ENCODE measurements around the gene SYNDIG1L.

Gene SYNDIG1L

GRCh38 chr14:74407021-74407800, 18.8 kb downstream of the SYNDIG1L start:
- Histone ChIP-seq H3F3A (ENCODE audit: insufficient read depth, low read length) (no peaks in the 10 kb centered on the region), H3K4me1 (ENCODE audit: low read length) (no peaks in the 10 kb centered on the region), H3K36me3 (replicated peaks; ENCODE audit: insufficient read depth, low read length) (no peaks in the 10 kb centered on the region), H3K79me2 (ENCODE audit: low read length) (no peaks in the 10 kb centered on the region), H3K4me3 (ENCODE audit: low read length) (no peak overlapping the region), H3K4me2 (ENCODE audit: low read depth, low read length) (no peak overlapping the region), H3K9me3 (replicated peaks; ENCODE audit: insufficient read depth, low read length) (no peaks in the 10 kb centered on the region), H4K20me1 (ENCODE audit: insufficient read depth, low read length) (no peaks in the 10 kb centered on the region), H3K27ac (ENCODE audit: low read length) (no peak overlapping the region), H3K9ac (ENCODE audit: low read length) (no peak overlapping the region), H2AFZ (ENCODE audit: low read length) (no peak overlapping the region), H3K9me2 (replicated peaks; ENCODE audit: insufficient read depth, low read length) (no peaks in the 10 kb centered on the region), H3K27me3 (replicated peaks; ENCODE audit: insufficient read depth, low read length) (no peaks in the 10 kb centered on the region)
- TF ChIP-seq EZH2 (optimal IDR thresholded peaks at IDR 0.05; ENCODE audit: low read depth, low read length) (no peak), EZH2phosphoT487 (IDR thresholded peaks at IDR 0.05; ENCODE audit: low read length) (no peak), CTCF (IDR thresholded peaks at IDR 0.05; ENCODE audit: low read length) (no peak)
- no peak for DNase-seq

- H3K4me3 ChIP-seq (ENCODE audit: low read length): no peak overlapping the region
- H3K27me3 ChIP-seq (replicated peaks; ENCODE audit: insufficient read depth, low read length): no peaks in the 10 kb centered on the region
- TF ChIP-seq EZH2phosphoT487 (IDR thresholded peaks at IDR 0.05; ENCODE audit: low read length) (no peak), CTCF (IDR thresholded peaks at IDR 0.05; ENCODE audit: low read length) (no peak), EZH2 (optimal IDR thresholded peaks at IDR 0.05; ENCODE audit: low read depth, low read length) (no peak)
- H3K79me2 ChIP-seq (ENCODE audit: low read length): no peaks in the 10 kb centered on the region
- H3K36me3 ChIP-seq (replicated peaks; ENCODE audit: insufficient read depth, low read length): no peaks in the 10 kb centered on the region
- H3F3A ChIP-seq (ENCODE audit: insufficient read depth, low read length): peaks cover 7% of the 10 kb centered on the region
- no peaks in the 10 kb centered on the region for H3K9me2 ChIP-seq (replicated peaks; ENCODE audit: insufficient read depth, low read length)
- DNase-seq: no peak
- H3K9me3 ChIP-seq (replicated peaks; ENCODE audit: insufficient read depth, low read length): no peaks in the 10 kb centered on the region
- H3K27ac ChIP-seq (ENCODE audit: low read length): no peak overlapping the region
- peaks cover 5% of the 10 kb centered on the region for H3K4me1 ChIP-seq (ENCODE audit: low read length)
- H2AFZ ChIP-seq (ENCODE audit: low read length): no peak overlapping the region
- no peak overlapping the region for H3K4me2 ChIP-seq (ENCODE audit: low read depth, low read length)
- no peak overlapping the region for H3K9ac ChIP-seq (ENCODE audit: low read length)
- no peaks in the 10 kb centered on the region for H4K20me1 ChIP-seq (ENCODE audit: insufficient read depth, low read length)
Measured at GRCh38 chr14:74405663-74406062, 20.3 kb downstream of the SYNDIG1L start.

- Histone ChIP-seq H3F3A (ENCODE audit: insufficient read depth, low read length) (peaks cover 7% of the 10 kb centered on the region), H3K4me1 (ENCODE audit: low read length) (peaks cover 5% of the 10 kb centered on the region), H4K20me1 (ENCODE audit: insufficient read depth, low read length) (no peaks in the 10 kb centered on the region), H3K9me3 (replicated peaks; ENCODE audit: insufficient read depth, low read length) (no peaks in the 10 kb centered on the region), H3K27me3 (replicated peaks; ENCODE audit: insufficient read depth, low read length) (no peaks in the 10 kb centered on the region), H2AFZ (ENCODE audit: low read length) (no peak overlapping the region), H3K27ac (ENCODE audit: low read length) (no peak overlapping the region), H3K9ac (ENCODE audit: low read length) (no peak overlapping the region), H3K9me2 (replicated peaks; ENCODE audit: insufficient read depth, low read length) (no peaks in the 10 kb centered on the region), H3K4me3 (ENCODE audit: low read length) (no peak overlapping the region), H3K4me2 (ENCODE audit: low read depth, low read length) (no peak overlapping the region), H3K79me2 (ENCODE audit: low read length) (no peaks in the 10 kb centered on the region), H3K36me3 (replicated peaks; ENCODE audit: insufficient read depth, low read length) (no peaks in the 10 kb centered on the region)
- no peak for TF ChIP-seq EZH2 (optimal IDR thresholded peaks at IDR 0.05; ENCODE audit: low read depth, low read length)
- no peak for TF ChIP-seq CTCF (IDR thresholded peaks at IDR 0.05; ENCODE audit: low read length)
- no peak for TF ChIP-seq EZH2phosphoT487 (IDR thresholded peaks at IDR 0.05; ENCODE audit: low read length)
- DNase-seq: no peak
Measured at GRCh38 chr14:74404435-74404834, 21.6 kb downstream of the SYNDIG1L start.
